Bronchial epithelial cell (primary cell): ENCODE data around the gene IDH2. TPM values are rescaled to one million over a fixed set of nuclear protein-coding genes. Genes with fewer than 3 reads are reported as not detected.

Source experiments
- DNase-seq: peaks from one replicate; pipeline ENCODE4 v3.0.0-alpha.2; 2010; ENCODE audit warnings: low read depth
- FAIRE-seq: peaks from 2 replicates; lab custom pipeline; 2011; peaks lifted over from hg19 to GRCh38; lab: Jason Lieb, UNC
- H3K27me3 ChIP-seq: 2 replicates; pipeline ENCODE4 v1.5.1; 2011; ENCODE audit warnings: low read length; ENCODE audit not compliant: control insufficient read depth, insufficient read depth
- H3K36me3 ChIP-seq: 2 replicates; pipeline ENCODE4 v1.5.1; 2011; ENCODE audit warnings: low read length; ENCODE audit not compliant: control insufficient read depth, insufficient read depth
- H3K4me3 ChIP-seq: 2 replicates; pipeline ENCODE4 v1.5.1; 2011; ENCODE audit warnings: mild to moderate bottlenecking, low read depth, low read length, control low read depth
- total RNA-seq: library from RNA; depleted of rRNA; stranded (reverse); fragments of >200 nt; gene quantifications from 2 replicates; pipeline ENCODE4 v1.2.1, GENCODE V29; 2014
- TF ChIP-seq, protein P1 (sequence below): IDR thresholded peaks from 2 replicates; pipeline ENCODE4 v1.5.1; 2011; ENCODE audit warnings: mild to moderate bottlenecking, moderate library complexity, low read length, control low read depth, inconsistent platforms; ENCODE audit not compliant: insufficient read depth, severe bottlenecking

Gene IDH2
- total RNA-seq, 1 donor from 2014 or later: 29.5 TPM

DNA sequence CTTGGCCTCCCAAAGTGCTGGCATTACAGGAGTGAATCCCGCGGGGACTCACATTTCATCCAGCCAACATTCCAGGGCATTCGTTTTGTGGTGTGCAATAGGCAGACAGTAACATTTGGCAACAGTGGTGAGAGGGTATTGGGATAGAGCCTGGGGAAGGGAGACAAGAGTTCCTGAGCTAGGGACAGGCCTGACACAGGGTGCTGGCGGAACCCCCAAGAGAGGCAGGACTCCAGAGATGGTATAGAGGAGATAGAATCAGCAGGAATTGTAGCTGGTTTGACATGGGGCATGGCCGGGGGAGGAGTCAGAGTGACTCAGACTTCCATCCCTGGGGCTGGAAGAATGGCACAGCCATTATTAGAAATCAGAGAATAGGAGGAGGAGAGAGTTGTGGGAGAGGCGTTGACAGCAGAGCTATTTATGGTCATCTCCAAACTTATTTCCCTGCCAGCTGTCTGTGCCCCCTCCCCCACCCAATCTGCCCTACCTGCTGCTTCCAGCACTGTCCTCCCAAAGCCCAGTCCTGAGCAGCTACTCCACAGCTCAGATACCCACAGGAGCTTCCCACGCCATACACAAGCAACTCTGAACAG, 4.4 kb upstream of the IDH2 start:
- TF ChIP-seq, protein P1, sequence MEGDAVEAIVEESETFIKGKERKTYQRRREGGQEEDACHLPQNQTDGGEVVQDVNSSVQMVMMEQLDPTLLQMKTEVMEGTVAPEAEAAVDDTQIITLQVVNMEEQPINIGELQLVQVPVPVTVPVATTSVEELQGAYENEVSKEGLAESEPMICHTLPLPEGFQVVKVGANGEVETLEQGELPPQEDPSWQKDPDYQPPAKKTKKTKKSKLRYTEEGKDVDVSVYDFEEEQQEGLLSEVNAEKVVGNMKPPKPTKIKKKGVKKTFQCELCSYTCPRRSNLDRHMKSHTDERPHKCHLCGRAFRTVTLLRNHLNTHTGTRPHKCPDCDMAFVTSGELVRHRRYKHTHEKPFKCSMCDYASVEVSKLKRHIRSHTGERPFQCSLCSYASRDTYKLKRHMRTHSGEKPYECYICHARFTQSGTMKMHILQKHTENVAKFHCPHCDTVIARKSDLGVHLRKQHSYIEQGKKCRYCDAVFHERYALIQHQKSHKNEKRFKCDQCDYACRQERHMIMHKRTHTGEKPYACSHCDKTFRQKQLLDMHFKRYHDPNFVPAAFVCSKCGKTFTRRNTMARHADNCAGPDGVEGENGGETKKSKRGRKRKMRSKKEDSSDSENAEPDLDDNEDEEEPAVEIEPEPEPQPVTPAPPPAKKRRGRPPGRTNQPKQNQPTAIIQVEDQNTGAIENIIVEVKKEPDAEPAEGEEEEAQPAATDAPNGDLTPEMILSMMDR: no peak
- peak; percentile 71 for DNase-seq
- FAIRE-seq: no peak
- Histone ChIP-seq H3K4me3 (no peak overlapping the region), H3K36me3 (no peaks in the 10 kb centered on the region), H3K27me3 (no peaks in the 10 kb centered on the region)

DNA sequence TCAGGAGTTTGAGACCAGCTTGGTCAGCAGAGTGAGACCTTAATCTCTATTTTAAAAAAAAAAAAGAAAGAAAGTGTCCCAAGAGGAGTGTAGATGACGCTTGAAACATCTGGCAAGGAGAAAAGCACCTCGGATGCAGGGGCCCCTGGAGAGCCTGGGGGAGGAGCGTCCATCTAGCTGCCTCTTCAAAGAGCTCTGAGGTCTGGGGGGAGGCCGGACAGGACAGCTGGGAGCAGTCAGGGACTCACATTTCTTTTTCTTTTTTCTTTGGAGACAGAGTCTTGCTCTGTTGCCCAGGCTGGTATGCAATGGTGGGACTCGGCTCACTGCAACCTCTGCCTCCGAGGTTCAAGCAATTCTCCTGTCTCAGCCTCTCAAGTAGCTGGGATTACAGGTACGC, 3.3 kb upstream of the IDH2 start:
- TF ChIP-seq, protein P1: no peak
- no peak for FAIRE-seq

DNA sequence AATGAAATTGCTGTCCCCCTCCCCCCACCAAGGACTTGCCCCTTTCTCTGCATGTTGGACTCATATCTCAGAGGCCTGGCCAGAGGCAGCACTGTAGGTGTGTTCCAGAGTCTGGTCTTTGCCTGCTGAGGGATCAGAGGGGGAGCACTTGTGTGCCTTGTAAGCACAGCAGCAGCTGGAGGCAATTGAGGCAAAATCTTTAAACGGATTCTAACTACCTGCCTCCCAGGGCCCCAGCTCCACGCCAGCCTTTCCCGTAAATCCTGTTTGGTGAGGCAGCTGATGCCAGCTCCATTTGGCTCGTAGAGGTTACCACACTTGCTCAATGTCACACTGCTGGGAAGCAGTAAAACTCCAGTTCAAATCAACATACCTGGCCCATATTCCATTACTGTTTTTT, 2.3 kb upstream of the IDH2 start:
- no peaks in the 10 kb centered on the region for H3K36me3 ChIP-seq
- H3K27me3 ChIP-seq: no peaks in the 10 kb centered on the region
- DNase-seq: peak; percentile 52
- H3K4me3 ChIP-seq: no peak overlapping the region
- no peak for FAIRE-seq
- TF ChIP-seq, protein P1: no peak

More for the DNA sequence above, 3.3 kb upstream of the IDH2 start:
- DNase-seq: no peak
- no peak overlapping the region for H3K4me3 ChIP-seq
- H3K36me3 ChIP-seq: no peaks in the 10 kb centered on the region
- H3K27me3 ChIP-seq: no peaks in the 10 kb centered on the region

DNA sequence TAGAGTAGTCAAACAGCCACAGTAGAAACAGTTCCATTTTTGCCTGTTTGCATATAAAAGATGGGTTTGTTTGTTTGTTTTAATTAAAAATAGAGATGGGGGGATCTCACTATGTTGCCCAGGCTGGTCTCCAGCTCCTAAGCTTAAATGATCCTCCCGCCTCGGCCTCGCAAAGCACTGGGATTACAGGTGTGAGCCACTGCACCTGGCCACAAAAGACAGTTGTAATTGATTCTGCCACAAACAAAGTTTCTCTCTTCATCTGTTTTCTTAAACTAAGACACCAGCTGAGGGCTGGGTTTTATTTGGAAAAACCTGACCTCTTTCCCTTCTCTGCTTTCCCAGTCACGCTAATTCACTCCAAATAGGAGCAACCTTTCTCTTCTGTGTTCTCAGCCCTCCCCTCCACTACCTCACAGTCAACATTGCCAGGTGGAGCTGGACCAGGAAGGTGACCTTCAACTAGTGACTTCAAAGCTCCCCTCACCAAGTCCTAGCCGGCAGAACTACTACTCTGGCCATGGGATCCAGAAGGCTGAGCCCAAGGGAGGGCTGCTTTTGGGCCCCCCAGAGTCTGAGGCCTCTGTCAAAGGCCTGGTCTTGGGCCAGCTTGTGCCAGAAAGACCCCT, 1.5 kb upstream of the IDH2 start:
- Histone ChIP-seq H3K36me3 (no peaks in the 10 kb centered on the region), H3K4me3 (no peak overlapping the region), H3K27me3 (no peaks in the 10 kb centered on the region)
- TF ChIP-seq, protein P1: no peak
- FAIRE-seq (no peak), DNase-seq (no peak)

DNA sequence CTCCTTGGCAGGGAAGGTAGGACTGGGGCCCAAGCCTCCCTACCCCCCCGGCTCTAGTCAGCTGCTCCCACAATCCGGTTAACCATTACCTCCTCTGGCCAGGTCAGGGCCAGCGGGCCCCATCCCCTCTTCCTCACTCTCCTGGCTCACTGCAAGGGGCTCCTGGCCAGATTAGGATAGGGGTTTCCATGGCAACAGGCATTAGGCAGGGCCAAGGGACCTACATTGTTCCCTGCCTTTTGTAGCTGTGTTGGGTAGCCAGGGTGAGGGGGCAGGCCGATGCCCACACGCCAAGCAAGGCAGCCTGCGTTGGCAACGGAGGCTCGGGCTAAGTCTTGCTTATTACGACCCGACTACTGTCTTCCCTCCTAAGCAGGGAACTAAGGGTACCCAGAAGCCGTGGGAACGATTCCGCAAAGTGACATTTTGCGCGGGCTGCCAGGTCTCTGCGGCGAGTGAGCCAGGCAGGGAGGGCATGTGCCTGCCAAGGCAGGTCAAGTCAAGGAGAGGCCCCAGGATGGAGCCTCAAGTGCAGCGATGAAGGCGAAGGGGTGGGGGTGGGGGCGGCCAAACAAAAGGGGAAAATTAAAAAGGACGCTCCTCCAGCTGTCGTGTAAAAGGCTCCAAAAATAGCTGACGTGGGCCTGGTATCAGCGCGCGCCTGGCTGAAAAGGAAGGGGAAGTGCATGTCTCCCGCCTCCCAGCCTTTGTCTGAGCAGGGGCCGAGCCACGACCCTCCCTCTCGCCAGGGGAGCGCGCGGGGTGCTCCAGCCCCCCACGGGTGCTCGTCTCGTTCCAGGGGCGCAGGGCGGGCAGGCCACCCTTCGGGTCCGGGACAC, 919 bp downstream of the IDH2 start:
- H3K36me3 ChIP-seq: no peaks in the 10 kb centered on the region
- FAIRE-seq: no peak

More for the DNA sequence above, 919 bp downstream of the IDH2 start:
- Histone ChIP-seq H3K4me3 (peak overlapping the region; percentile 58), H3K27me3 (no peaks in the 10 kb centered on the region)
- TF ChIP-seq, protein P1: no peak
- no peak for DNase-seq
